Mononuclear cell (primary cell): Measurements from ENCODE around the gene SELP. TPM values are rescaled to one million over a fixed set of nuclear protein-coding genes. Genes with fewer than 3 reads are reported as not detected.
"Not testable (repeated sequence)": the region's sequence is repeated elsewhere in the genome, so short reads cannot be mapped to it uniquely, and the experiment has no call there.

Source experiments
- H3K27me3 ChIP-seq: 2 replicates; pipeline ENCODE4 v1.6.0; 2011; ENCODE audit warnings: low read length, control low read depth; ENCODE audit not compliant: insufficient read depth
- H3K4me1 ChIP-seq: 2 replicates; pipeline ENCODE4 v1.5.1; 2011; ENCODE audit warnings: mild to moderate bottlenecking, low read length, control low read depth; ENCODE audit not compliant: insufficient read depth
- H3K4me3 ChIP-seq: 2 replicates; pipeline ENCODE4 v1.5.1; 2011; ENCODE audit warnings: mild to moderate bottlenecking, low read length, moderate library complexity
- H3K9me3 ChIP-seq: 2 replicates; pipeline ENCODE4 v1.5.1; 2011; ENCODE audit warnings: low read depth, mild to moderate bottlenecking, control low read depth, low read length
- total RNA-seq: library from RNA; depleted of rRNA; stranded (reverse); fragments of >200 nt; gene quantifications from one replicate; pipeline ENCODE4 v1.2.3, GENCODE V29; 2012

The SELP gene
- total RNA-seq, result 17.0 TPM

DNA sequence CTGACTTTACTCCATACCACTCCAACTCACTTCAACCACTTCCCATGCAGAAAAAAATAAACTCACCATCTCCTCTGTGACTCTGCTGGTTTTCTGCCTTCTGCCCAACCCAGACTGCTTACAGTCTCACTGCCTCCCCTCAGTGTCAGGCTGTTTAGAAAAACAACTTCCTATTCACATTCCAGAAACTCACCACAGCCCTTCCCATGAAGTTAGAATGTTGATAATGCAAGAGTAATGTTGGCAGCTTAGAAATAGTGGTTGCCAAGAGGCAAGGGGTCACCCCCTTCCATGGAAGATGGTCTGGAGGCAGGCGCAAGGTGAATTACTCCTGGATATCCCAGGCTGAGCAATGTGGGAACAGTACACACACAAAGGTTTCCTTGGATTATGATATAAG, at the start of gene SELP:
Gene SELP (minus strand): TSS at position 119 of the 400 bp plus-strand sequence. CDS start 50 bp downstream, at position 69.
- Histone ChIP-seq H3K9me3 (peaks cover 18% of the 10 kb centered on the region), H3K4me3 (no peak within 1 kb of the TSS), H3K27me3 (no peaks in the 10 kb centered on the region), H3K4me1 (peaks cover 23% of the 10 kb centered on the region)

DNA sequence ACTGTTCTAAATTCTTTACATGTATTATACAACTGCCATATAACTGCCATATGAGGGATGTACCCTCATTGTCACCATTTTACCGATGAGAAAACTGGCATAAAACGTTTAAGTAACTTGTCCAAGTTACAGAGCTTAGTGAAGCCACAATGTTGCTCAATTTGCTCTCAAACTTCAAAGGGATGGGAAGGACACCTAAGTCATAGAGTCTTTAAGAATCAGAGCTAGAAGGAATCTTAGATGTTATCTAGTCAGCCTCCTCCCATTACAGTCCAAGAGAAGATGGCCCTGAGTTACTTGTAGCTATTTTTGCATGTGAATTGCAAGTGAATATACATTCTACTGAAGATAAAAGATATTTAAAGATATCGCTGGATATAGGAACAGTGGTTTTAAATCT, 49.8 kb upstream of the SELP start:
- no peak overlapping the region for H3K4me3 ChIP-seq
- H3K4me1 ChIP-seq, result peaks cover 51% of the 10 kb centered on the region
- H3K9me3 ChIP-seq, result no peaks in the 10 kb centered on the region
- no peaks in the 10 kb centered on the region for H3K27me3 ChIP-seq

DNA sequence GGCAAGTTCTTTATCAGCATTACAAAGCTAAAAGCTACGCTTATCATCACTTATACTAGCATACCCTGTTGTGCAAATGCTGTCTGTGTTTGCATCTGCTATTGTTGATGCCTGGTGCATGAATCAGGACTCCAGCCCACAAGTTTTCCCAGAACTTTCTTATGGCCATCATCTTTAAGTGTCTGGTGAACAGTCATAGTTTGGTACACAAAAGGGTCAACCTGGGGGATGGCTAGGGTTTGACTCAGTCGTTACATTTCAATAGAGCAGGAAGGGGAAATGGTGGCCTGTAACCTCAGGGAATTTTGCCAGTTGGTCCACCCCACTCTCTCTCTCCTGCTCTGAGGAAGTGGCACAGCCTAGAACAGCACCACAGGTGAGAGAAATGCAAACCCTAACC, 46.1 kb upstream of the SELP start:
- H3K4me1 ChIP-seq, result peaks cover 32% of the 10 kb centered on the region
- no peaks in the 10 kb centered on the region for H3K9me3 ChIP-seq
- no peaks in the 10 kb centered on the region for H3K27me3 ChIP-seq
- H3K4me3 ChIP-seq, result no peak overlapping the region

DNA sequence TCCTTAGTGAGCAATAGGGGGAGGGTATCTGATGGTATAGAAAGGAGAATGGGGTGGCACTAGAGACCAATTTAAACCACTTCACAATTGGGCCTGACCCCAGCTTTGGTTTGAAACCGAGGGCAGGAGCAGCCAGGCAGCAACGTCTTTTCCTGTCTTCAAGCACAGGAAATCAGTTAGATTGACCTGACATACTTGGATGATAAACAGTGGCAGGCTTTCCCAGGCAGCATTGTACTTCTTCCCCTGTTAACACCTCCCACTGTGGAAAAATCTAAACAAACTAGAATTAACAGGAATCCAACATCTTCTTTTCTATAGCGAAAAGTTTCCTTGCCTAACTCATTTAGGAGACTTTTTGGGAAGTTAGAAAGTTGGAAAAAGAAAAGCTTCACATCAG, 40.9 kb upstream of the SELP start:
- H3K4me3 ChIP-seq, result no peak overlapping the region
- H3K27me3 ChIP-seq, result no peaks in the 10 kb centered on the region
- H3K9me3 ChIP-seq, result no peaks in the 10 kb centered on the region
- peaks cover 29% of the 10 kb centered on the region for H3K4me1 ChIP-seq

DNA sequence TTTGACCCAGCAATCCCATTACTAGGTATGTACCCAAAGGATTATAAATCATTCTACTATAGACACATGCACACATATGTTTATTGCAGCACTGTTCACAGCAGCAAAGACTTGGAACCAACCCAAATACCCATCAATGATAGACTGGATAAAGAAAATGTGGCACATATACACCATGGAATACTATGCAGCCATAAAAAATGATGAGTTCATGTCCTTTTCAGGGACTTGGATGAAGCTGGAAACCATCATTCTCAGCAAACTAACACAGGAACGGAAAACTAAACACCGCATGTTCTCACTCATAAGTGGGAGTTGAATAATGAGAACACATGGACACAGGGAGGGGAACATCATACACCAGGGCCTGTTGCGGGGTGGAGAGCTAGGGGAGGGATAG, 40.3 kb upstream of the SELP start:
- not testable (repeated sequence) for H3K27me3 ChIP-seq, H3K9me3 ChIP-seq, H3K4me3 ChIP-seq
- H3K4me1 ChIP-seq, result peaks cover 26% of the 10 kb centered on the region

DNA sequence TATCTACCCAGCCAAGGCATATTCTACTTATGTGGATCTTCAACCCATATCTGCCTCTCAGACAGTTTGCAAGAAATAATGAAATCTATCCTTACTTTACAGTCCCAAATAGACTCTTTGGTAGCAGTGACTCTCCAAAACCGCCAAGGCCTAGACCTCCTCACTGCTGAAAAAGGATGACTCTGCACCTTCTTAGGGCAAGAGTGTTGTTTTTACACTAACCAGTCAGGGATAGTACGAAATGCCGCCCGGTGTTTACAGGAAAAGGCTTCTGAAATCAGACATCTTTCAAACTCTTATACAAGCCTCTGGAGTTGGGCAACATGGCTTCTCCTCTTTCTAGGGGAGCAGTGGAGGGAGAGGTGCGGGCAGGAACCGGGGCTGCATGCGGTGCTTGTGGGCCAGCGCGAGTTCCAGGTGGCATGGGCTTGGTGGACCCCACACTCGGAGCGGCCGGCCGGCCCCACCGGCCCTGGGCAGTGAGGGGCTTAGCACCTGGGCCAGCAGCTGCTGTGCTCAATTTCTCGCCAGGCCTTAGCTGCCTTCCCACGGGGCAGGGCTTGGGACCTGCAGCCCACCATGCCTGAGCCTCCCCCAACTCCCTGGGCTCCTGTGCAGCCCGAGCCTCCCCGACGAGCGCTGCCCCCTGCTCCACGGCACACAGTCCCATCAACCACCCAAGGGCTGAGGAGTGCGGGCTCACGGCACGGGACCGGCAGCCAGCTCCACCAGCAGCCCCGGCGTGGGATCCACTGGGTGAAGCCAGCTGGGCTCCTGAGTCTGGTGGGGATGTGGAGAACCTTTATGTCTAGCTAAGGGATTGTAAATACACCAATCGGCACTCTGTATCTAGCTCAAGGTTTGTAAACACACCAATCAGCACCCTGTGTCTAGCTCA, 38.0 kb upstream of the SELP start:
- H3K4me1 ChIP-seq, result peaks cover 26% of the 10 kb centered on the region
- H3K27me3 ChIP-seq, H3K4me3 ChIP-seq, H3K9me3 ChIP-seq: not testable (repeated sequence)

DNA sequence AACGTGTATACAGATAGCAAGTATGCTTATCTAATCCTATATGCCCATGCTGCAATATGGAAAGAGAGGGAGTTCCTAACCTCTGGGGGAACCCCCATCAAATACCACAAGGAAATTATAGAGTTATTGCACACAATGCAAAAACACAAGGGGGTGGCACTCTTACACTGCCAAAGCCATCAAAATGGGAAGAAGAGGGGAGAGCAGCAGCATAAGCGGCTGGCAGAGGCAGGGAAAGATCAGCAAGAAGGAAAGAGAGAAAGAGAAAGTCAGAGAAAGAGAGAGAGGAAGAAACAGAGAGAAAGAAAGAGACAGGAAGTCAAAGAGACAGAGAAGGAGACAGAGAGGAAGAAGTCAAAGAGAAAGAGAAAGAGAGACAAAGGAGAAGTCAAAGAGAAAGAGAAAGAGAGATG, 37.3 kb upstream of the SELP start:
- H3K4me1 ChIP-seq, result peaks cover 26% of the 10 kb centered on the region
- not testable (repeated sequence) for H3K27me3 ChIP-seq, H3K9me3 ChIP-seq, H3K4me3 ChIP-seq

DNA sequence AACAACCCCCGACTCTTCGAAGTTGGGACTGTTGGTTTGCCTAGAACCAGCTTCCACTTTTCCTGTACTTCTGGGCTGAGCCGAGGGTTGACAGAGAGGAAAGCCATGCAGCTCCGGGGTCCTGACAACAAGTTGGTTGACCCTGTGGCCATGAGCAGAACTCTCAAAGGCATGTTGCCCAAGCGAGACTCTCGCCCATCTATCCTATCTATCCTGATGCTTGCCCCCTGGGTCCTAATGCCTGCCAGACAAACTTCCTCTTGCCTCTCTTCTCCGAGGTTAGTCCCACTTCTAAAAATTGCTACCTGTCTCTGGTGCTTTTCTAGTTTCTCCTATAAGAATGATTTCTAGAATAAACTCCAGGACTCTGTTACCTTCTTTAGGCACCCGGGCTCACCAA, 32.8 kb upstream of the SELP start:
- H3K9me3 ChIP-seq, H3K4me3 ChIP-seq, H3K27me3 ChIP-seq: not testable (repeated sequence)
- H3K4me1 ChIP-seq, result peaks cover 23% of the 10 kb centered on the region

DNA sequence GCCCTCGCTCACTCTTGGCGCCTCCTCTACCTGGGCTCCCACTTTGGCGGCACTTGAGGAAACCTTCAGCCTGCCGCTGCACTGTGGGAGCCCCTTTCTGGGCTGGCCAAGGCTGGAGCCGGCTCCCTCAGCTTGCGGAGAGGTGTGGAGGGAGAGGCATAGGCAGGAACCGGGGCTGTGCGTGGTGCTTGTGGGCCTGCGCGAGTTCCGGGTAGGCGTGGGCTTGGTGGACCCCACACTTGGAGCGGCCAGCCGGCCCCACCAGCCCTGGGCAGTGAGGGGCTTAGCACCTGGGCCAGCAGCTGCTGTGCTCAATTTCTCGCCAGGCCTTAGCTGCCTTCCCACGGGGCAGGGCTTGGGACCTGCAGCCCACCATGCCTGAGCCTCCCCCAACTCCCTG, 31.1 kb upstream of the SELP start:
- not testable (repeated sequence) for H3K27me3 ChIP-seq, H3K4me3 ChIP-seq, H3K9me3 ChIP-seq
- H3K4me1 ChIP-seq, result peaks cover 32% of the 10 kb centered on the region

DNA sequence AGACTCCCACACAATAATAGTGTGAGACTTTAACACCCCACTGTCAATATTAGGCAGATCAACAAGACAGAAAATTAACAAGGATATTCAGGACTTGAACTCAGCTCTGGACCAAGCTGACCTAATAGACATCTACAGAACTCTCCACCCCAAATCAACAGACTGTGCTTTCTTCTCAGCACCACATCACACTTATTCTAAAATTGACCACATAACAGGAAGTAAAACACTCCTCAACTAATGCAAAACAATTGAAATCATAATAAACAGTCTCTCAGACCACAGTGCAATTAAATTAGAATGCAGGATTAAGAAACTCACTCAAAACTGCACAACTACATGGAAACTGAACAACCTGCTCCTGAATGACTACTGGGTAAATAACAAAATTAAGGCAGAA, 28.9 kb upstream of the SELP start:
- H3K4me3 ChIP-seq, H3K27me3 ChIP-seq, H3K9me3 ChIP-seq: not testable (repeated sequence)
- peaks cover 43% of the 10 kb centered on the region for H3K4me1 ChIP-seq

DNA sequence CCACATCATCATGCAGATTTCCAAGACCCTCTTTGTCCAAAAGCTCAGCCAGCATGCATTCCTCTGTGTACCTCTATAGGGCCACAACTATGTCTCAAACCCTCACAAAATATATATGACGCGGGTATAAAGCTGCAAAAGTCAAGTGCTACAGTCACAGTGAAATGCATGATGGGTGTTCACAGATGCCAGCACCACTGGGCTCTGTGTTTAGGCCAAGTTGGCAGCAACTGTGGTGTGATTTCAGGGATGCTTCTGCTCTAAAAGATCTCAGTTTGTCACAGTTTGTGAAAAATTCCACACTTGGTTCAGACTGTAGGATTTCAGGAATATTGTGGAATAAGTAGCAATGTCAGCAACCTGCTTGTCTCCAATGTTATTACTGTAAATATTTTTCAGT, 23.9 kb upstream of the SELP start:
- H3K4me3 ChIP-seq, result no peak overlapping the region
- peaks cover 40% of the 10 kb centered on the region for H3K4me1 ChIP-seq
- H3K9me3 ChIP-seq, result no peaks in the 10 kb centered on the region
- H3K27me3 ChIP-seq, result no peaks in the 10 kb centered on the region

DNA sequence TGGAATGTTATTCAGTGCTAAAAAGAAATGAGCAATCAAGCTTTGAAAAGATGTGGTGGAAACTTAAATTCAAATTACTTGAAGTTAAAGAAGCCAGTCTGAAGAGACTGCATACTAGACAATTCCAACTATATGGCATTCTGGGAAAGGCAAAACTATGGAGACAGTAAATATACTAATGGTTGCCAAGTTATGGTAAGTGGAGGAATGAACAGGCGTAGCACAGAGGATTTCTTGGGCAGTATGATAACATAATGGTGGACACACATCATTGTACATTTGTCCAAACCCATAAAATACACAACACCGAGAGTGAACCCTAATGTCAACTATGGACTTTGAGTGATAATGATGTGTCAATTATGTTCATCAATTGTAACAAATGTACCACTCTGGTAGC, 21.1 kb upstream of the SELP start:
- Histone ChIP-seq H3K27me3 (no peaks in the 10 kb centered on the region), H3K9me3 (no peaks in the 10 kb centered on the region), H3K4me1 (peaks cover 16% of the 10 kb centered on the region), H3K4me3 (no peak overlapping the region)

DNA sequence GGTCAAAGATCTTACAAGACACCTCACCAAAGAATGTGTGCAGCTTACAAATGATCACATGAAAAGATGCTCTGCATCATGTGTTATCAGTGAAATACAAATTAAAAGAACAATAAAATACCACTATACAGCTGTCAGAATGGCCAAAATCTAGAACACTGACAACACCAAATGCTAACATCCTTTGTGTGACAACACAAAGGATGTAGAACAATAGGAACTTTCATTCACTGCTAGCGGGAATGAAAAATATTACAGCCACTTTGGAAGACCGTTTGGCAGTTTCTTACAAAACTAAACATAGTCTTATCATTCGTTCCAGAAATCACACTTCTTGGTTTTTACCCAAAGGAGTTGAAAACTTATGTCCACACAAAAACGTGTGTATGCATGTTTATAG, 20.6 kb upstream of the SELP start:
- no peaks in the 10 kb centered on the region for H3K9me3 ChIP-seq
- H3K27me3 ChIP-seq, result no peaks in the 10 kb centered on the region
- no peak overlapping the region for H3K4me3 ChIP-seq
- H3K4me1 ChIP-seq, result peaks cover 12% of the 10 kb centered on the region

DNA sequence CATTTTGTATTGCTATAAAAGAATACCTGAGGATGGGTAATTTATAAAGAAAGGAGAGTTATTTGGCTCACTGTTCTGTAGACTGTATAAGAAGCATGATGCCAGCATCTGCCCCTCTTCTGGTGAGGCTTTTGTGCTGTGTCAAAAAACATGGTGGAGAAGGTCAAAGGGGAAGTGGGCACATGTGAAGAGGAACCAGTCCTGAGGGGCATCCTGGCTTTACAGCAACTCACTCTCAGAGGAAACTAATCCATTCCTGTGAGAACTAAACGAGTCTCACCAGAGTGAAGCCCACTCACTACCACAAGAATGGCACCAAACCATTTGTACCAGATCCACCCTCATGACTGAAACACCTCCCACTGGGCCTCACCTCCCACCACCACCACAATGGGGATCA, 18.8 kb upstream of the SELP start:
- peaks cover 6% of the 10 kb centered on the region for H3K4me1 ChIP-seq
- H3K4me3 ChIP-seq, result no peak overlapping the region
- H3K27me3 ChIP-seq, result no peaks in the 10 kb centered on the region
- H3K9me3 ChIP-seq, result no peaks in the 10 kb centered on the region

DNA sequence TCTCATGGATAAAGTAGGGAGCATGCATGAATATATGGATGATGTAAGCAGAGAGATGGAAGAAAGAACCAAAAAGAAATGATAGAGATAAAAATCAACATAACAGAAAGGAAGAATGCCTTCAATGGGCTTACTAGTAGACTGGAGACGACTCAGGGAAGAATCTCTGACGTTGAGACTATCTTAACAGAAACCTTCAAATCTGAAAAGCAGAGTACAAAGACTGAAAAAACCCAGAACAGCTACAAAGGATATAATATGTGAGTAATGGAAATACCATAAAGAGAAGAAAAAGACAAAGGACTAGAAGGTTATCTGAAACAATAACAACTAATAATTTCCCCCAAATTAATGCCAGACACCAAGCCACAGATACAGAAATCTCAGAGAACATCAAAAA, 18.3 kb upstream of the SELP start:
- Histone ChIP-seq H3K27me3 (no peaks in the 10 kb centered on the region), H3K4me3 (no peak overlapping the region), H3K4me1 (peaks cover 6% of the 10 kb centered on the region), H3K9me3 (no peaks in the 10 kb centered on the region)

DNA sequence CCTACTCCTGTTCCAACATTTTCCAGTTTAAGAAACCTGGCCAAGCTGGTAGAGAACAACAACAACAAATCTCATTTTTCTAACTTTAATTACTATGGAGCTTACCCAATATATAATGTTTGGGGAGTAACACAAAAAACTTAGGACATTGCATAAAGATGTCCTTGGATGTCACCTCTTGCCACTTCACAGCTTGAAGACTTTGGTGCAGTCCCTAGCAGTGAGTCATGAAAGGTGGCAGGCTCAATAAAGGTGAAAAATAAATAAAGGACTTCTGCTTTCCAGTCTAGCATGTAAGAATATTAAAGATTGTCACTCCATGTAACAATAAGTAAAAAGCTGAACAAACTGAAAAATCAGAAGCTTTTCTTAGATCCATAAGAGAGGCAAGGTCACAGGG, 17.6 kb upstream of the SELP start:
- no peaks in the 10 kb centered on the region for H3K27me3 ChIP-seq
- H3K9me3 ChIP-seq, result no peaks in the 10 kb centered on the region
- H3K4me1 ChIP-seq, result peaks cover 6% of the 10 kb centered on the region
- H3K4me3 ChIP-seq, result no peak overlapping the region
